WTC11 (cell line): ENCODE data around the gene ARID1A. TPM values are rescaled to one million over a fixed set of nuclear protein-coding genes. Genes with fewer than 3 reads are reported as not detected.

Experiments
- ATAC-seq: fragments of 200-7000 bp; cut with Tn5 transposase; 2 replicates; pipeline ENCODE4 v1.10.0; 2021; ENCODE audit warnings: mild to moderate bottlenecking, moderate library complexity
- CTCF ChIA-PET: fragments of 300-600 bp; sonication (Branson Sonifier 250); formaldehyde crosslinking; loops from one replicate; lab custom pipeline; 2021; ENCODE audit warnings: antibody characterized with exemption; lab: Charles Lee
- POLR2A ChIA-PET: fragments of 350-600 bp; sonication (Branson Sonifier 250); formaldehyde crosslinking; loops from one replicate; lab custom pipeline; 2021; ENCODE audit warnings: antibody characterized with exemption; lab: Charles Lee
- DNase-seq: peaks from one replicate; pipeline ENCODE4 v3.0.0; 2021; ENCODE audit warnings: low spot score
- H3K27ac Mint-ChIP-seq: 2 replicates; pipeline ENCODE4 v1.8.0; 2021; ENCODE audit warnings: mixed read lengths
- H3K27me3 Mint-ChIP-seq: 2 replicates; pipeline ENCODE4 v1.8.0; 2021; ENCODE audit warnings: low read depth, mild to moderate bottlenecking, moderate library complexity, mixed read lengths
- H3K36me3 Mint-ChIP-seq: 2 replicates; pipeline ENCODE4 v1.8.0; 2021; ENCODE audit warnings: mixed read lengths
- H3K4me1 Mint-ChIP-seq: 2 replicates; pipeline ENCODE4 v1.8.0; 2022; ENCODE audit warnings: mixed read lengths
- H3K4me3 Mint-ChIP-seq: 2 replicates; pipeline ENCODE4 v1.8.0; 2021; ENCODE audit warnings: mild to moderate bottlenecking, moderate library complexity, mixed read lengths
- H3K9me3 Mint-ChIP-seq: 2 replicates; pipeline ENCODE4 v1.8.0; 2021; ENCODE audit warnings: mixed read lengths
- ETV6 ChIP-seq: sonication (generic); formaldehyde crosslinking; IDR thresholded peaks from 2 replicates; pipeline ENCODE4 v1.8.1; 2022; ENCODE audit warnings: mild to moderate bottlenecking, missing genetic modification reagents
- IRF2 ChIP-seq: sonication (generic); formaldehyde crosslinking; IDR thresholded peaks from 2 replicates; pipeline ENCODE4 v1.8.0; 2022; ENCODE audit warnings: low read depth, missing genetic modification reagents, borderline replicate concordance
- MYBL2 ChIP-seq: sonication (generic); formaldehyde crosslinking; IDR thresholded peaks from 2 replicates; pipeline ENCODE4 v1.8.1; 2023; ENCODE audit warnings: mild to moderate bottlenecking, moderate library complexity, missing genetic modification reagents
- NR1H2 ChIP-seq: sonication (generic); formaldehyde crosslinking; IDR thresholded peaks from 2 replicates; pipeline ENCODE4 v1.9.0; 2021; ENCODE audit warnings: mild to moderate bottlenecking, moderate library complexity, missing genetic modification reagents
- NR3C1 ChIP-seq: sonication (generic); formaldehyde crosslinking; conservative IDR thresholded peaks from 2 replicates; pipeline ENCODE4 v1.8.1; 2023; ENCODE audit warnings: low read depth, mild to moderate bottlenecking, missing genetic modification reagents
- TCF7 ChIP-seq: sonication (generic); formaldehyde crosslinking; IDR thresholded peaks from 2 replicates; pipeline ENCODE4 v1.8.0; 2022; ENCODE audit warnings: mild to moderate bottlenecking, low read depth, missing genetic modification reagents, moderate library complexity
- TP53 ChIP-seq: sonication (generic); formaldehyde crosslinking; IDR thresholded peaks from 2 replicates; pipeline ENCODE4 v1.8.1; 2023; ENCODE audit warnings: mild to moderate bottlenecking, missing genetic modification reagents
- ZNF232 ChIP-seq: sonication (generic); formaldehyde crosslinking; IDR thresholded peaks from 2 replicates; pipeline ENCODE4 v1.8.0; 2022; ENCODE audit warnings: mild to moderate bottlenecking, missing genetic modification reagents
- ZNF671 ChIP-seq: fragments of 250-450 bp; sonication (Bioruptor Pico); IDR thresholded peaks from 2 replicates; pipeline ENCODE4 v1.8.0; 2021; ENCODE audit warnings: mild to moderate bottlenecking
- total RNA-seq: library from RNA; stranded (reverse); gene quantifications from 3 replicates; pipeline ENCODE4 v1.2.3, GENCODE V29; 2021
- TF ChIP-seq, protein P1 (sequence below): sonication (generic); formaldehyde crosslinking; IDR thresholded peaks from 2 replicates; pipeline ENCODE4 v1.8.0; 2022; ENCODE audit warnings: mild to moderate bottlenecking, missing genetic modification reagents
- TF ChIP-seq, protein P2 (sequence below): fragments of 250-450 bp; sonication (Bioruptor Pico); IDR thresholded peaks from 2 replicates; pipeline ENCODE4 v1.9.0; 2021; ENCODE audit warnings: mild to moderate bottlenecking
- TF ChIP-seq, protein P3 (sequence below): fragments of 250-450 bp; sonication (Bioruptor Pico); IDR thresholded peaks from 2 replicates; pipeline ENCODE4 v1.9.0; 2021; ENCODE audit warnings: mild to moderate bottlenecking
- TF ChIP-seq, protein P4 (sequence below): sonication (generic); formaldehyde crosslinking; IDR thresholded peaks from 2 replicates; pipeline ENCODE4 v1.8.1; 2023; ENCODE audit warnings: mild to moderate bottlenecking, missing genetic modification reagents, borderline replicate concordance
- TF ChIP-seq, protein P5 (sequence below): sonication (generic); formaldehyde crosslinking; IDR thresholded peaks from 2 replicates; pipeline ENCODE4 v1.8.0; 2022; ENCODE audit warnings: mild to moderate bottlenecking, missing genetic modification reagents
- TF ChIP-seq, protein P6 (sequence below): sonication (generic); formaldehyde crosslinking; IDR thresholded peaks from 2 replicates; pipeline ENCODE4 v1.8.1; 2023; ENCODE audit warnings: mild to moderate bottlenecking, missing genetic modification reagents, moderate library complexity
- TF ChIP-seq, protein P7 (sequence below): sonication (generic); formaldehyde crosslinking; IDR thresholded peaks from 2 replicates; pipeline ENCODE4 v1.8.0; 2022; ENCODE audit warnings: missing genetic modification reagents

The ARID1A gene
- total RNA-seq, 1 experiment from 2014 or later = 98.0 TPM

DNA sequence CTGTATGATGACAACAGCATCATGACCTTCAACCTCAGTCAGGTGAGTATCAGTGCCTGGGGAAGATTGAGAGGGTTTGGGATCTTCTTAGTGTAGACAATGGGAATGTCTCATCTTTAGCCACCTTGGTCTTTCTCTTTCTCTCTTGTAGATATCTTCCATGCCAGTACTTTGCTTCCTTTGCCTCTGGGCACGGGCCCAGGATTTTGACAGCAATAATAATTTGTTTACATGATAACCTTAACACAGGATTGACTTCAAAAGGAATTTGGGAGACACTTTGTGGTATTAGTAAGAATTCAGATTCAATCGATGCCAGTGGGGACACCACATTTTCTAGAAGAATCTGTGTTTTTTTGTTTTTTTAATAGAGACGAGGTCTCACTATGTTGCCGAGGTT is 79.9 kb downstream of the ARID1A start:
- H3K4me3 Mint-ChIP-seq = no peak overlapping the region
- no peaks in the 10 kb centered on the region for H3K27me3 Mint-ChIP-seq
- H3K36me3 Mint-ChIP-seq = peaks cover 92% of the 10 kb centered on the region

DNA sequence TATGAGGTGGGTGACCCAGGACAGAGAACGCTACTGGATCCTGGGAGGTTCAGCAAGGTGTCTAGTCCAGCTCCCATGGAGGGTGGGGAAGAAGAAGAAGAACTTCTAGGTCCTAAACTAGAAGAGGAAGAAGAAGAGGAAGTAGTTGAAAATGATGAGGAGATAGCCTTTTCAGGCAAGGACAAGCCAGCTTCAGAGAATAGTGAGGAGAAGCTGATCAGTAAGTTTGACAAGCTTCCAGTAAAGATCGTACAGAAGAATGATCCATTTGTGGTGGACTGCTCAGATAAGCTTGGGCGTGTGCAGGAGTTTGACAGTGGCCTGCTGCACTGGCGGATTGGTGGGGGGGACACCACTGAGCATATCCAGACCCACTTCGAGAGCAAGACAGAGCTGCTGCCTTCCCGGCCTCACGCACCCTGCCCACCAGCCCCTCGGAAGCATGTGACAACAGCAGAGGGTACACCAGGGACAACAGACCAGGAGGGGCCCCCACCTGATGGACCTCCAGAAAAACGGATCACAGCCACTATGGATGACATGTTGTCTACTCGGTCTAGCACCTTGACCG is 83.4 kb downstream of the ARID1A start:
- Mint-ChIP-seq H3K27me3 (no peaks in the 10 kb centered on the region), H3K4me3 (no peak overlapping the region), H3K4me1 (peaks cover 18% of the 10 kb centered on the region), H3K9me3 (no peaks in the 10 kb centered on the region), H3K36me3 (peaks cover 70% of the 10 kb centered on the region), H3K27ac (no peak overlapping the region)
- DNase-seq (no peak), ATAC-seq (no peak)
- CTCF ChIA-PET = interaction anchor here (2.6 kb wide), 1 partner anchor 10 kb away, joined by 11 read pairs; no protein-coding TSS in a partner anchor
- POLR2A ChIA-PET = no interaction called here
- TF ChIP-seq TCF7 (CRISPR knock-in tag) = no peak
- no peak for TF ChIP-seq NR1H2
- no peak for TF ChIP-seq ZNF671 (CRISPR knock-in tag)
- TF ChIP-seq NR3C1 (CRISPR knock-in tag) = no peak
- no peak for TF ChIP-seq TP53 (CRISPR knock-in tag)
- TF ChIP-seq, protein P1, sequence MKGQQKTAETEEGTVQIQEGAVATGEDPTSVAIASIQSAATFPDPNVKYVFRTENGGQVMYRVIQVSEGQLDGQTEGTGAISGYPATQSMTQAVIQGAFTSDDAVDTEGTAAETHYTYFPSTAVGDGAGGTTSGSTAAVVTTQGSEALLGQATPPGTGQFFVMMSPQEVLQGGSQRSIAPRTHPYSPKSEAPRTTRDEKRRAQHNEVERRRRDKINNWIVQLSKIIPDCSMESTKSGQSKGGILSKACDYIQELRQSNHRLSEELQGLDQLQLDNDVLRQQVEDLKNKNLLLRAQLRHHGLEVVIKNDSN (CRISPR knock-in tag) = no peak
- no peak for TF ChIP-seq IRF2 (CRISPR knock-in tag)
- TF ChIP-seq ZNF232 (CRISPR knock-in tag) = no peak
- TF ChIP-seq, protein P2, sequence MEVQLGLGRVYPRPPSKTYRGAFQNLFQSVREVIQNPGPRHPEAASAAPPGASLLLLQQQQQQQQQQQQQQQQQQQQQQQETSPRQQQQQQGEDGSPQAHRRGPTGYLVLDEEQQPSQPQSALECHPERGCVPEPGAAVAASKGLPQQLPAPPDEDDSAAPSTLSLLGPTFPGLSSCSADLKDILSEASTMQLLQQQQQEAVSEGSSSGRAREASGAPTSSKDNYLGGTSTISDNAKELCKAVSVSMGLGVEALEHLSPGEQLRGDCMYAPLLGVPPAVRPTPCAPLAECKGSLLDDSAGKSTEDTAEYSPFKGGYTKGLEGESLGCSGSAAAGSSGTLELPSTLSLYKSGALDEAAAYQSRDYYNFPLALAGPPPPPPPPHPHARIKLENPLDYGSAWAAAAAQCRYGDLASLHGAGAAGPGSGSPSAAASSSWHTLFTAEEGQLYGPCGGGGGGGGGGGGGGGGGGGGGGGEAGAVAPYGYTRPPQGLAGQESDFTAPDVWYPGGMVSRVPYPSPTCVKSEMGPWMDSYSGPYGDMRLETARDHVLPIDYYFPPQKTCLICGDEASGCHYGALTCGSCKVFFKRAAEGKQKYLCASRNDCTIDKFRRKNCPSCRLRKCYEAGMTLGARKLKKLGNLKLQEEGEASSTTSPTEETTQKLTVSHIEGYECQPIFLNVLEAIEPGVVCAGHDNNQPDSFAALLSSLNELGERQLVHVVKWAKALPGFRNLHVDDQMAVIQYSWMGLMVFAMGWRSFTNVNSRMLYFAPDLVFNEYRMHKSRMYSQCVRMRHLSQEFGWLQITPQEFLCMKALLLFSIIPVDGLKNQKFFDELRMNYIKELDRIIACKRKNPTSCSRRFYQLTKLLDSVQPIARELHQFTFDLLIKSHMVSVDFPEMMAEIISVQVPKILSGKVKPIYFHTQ (CRISPR knock-in tag) = no peak
- TF ChIP-seq, protein P3, sequence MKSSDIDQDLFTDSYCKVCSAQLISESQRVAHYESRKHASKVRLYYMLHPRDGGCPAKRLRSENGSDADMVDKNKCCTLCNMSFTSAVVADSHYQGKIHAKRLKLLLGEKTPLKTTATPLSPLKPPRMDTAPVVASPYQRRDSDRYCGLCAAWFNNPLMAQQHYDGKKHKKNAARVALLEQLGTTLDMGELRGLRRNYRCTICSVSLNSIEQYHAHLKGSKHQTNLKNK (CRISPR knock-in tag) = no peak
- TF ChIP-seq, protein P4, sequence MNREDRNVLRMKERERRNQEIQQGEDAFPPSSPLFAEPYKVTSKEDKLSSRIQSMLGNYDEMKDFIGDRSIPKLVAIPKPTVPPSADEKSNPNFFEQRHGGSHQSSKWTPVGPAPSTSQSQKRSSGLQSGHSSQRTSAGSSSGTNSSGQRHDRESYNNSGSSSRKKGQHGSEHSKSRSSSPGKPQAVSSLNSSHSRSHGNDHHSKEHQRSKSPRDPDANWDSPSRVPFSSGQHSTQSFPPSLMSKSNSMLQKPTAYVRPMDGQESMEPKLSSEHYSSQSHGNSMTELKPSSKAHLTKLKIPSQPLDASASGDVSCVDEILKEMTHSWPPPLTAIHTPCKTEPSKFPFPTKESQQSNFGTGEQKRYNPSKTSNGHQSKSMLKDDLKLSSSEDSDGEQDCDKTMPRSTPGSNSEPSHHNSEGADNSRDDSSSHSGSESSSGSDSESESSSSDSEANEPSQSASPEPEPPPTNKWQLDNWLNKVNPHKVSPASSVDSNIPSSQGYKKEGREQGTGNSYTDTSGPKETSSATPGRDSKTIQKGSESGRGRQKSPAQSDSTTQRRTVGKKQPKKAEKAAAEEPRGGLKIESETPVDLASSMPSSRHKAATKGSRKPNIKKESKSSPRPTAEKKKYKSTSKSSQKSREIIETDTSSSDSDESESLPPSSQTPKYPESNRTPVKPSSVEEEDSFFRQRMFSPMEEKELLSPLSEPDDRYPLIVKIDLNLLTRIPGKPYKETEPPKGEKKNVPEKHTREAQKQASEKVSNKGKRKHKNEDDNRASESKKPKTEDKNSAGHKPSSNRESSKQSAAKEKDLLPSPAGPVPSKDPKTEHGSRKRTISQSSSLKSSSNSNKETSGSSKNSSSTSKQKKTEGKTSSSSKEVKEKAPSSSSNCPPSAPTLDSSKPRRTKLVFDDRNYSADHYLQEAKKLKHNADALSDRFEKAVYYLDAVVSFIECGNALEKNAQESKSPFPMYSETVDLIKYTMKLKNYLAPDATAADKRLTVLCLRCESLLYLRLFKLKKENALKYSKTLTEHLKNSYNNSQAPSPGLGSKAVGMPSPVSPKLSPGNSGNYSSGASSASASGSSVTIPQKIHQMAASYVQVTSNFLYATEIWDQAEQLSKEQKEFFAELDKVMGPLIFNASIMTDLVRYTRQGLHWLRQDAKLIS = no peak

More for the DNA sequence above, 79.9 kb downstream of the ARID1A start:
- ChIA-PET POLR2A (no interaction called here), CTCF (no interaction called here)
- TF ChIP-seq, protein P5, sequence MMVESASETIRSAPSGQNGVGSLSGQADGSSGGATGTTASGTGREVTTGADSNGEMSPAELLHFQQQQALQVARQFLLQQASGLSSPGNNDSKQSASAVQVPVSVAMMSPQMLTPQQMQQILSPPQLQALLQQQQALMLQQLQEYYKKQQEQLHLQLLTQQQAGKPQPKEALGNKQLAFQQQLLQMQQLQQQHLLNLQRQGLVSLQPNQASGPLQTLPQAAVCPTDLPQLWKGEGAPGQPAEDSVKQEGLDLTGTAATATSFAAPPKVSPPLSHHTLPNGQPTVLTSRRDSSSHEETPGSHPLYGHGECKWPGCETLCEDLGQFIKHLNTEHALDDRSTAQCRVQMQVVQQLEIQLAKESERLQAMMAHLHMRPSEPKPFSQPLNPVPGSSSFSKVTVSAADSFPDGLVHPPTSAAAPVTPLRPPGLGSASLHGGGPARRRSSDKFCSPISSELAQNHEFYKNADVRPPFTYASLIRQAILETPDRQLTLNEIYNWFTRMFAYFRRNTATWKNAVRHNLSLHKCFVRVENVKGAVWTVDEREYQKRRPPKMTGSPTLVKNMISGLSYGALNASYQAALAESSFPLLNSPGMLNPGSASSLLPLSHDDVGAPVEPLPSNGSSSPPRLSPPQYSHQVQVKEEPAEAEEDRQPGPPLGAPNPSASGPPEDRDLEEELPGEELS (CRISPR knock-in tag) = no peak
- TF ChIP-seq, protein P6, sequence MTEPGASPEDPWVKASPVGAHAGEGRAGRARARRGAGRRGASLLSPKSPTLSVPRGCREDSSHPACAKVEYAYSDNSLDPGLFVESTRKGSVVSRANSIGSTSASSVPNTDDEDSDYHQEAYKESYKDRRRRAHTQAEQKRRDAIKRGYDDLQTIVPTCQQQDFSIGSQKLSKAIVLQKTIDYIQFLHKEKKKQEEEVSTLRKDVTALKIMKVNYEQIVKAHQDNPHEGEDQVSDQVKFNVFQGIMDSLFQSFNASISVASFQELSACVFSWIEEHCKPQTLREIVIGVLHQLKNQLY = no peak
- no peak for TF ChIP-seq MYBL2 (CRISPR knock-in tag)
- no peak for TF ChIP-seq ETV6 (CRISPR knock-in tag)
- TF ChIP-seq, protein P7, sequence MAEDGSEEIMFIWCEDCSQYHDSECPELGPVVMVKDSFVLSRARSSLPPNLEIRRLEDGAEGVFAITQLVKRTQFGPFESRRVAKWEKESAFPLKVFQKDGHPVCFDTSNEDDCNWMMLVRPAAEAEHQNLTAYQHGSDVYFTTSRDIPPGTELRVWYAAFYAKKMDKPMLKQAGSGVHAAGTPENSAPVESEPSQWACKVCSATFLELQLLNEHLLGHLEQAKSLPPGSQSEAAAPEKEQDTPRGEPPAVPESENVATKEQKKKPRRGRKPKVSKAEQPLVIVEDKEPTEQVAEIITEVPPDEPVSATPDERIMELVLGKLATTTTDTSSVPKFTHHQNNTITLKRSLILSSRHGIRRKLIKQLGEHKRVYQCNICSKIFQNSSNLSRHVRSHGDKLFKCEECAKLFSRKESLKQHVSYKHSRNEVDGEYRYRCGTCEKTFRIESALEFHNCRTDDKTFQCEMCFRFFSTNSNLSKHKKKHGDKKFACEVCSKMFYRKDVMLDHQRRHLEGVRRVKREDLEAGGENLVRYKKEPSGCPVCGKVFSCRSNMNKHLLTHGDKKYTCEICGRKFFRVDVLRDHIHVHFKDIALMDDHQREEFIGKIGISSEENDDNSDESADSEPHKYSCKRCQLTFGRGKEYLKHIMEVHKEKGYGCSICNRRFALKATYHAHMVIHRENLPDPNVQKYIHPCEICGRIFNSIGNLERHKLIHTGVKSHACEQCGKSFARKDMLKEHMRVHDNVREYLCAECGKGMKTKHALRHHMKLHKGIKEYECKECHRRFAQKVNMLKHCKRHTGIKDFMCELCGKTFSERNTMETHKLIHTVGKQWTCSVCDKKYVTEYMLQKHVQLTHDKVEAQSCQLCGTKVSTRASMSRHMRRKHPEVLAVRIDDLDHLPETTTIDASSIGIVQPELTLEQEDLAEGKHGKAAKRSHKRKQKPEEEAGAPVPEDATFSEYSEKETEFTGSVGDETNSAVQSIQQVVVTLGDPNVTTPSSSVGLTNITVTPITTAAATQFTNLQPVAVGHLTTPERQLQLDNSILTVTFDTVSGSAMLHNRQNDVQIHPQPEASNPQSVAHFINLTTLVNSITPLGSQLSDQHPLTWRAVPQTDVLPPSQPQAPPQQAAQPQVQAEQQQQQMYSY (CRISPR knock-in tag) = no peak
- Mint-ChIP-seq H3K9me3 (no peaks in the 10 kb centered on the region), H3K4me1 (no peaks in the 10 kb centered on the region), H3K27ac (no peak overlapping the region)
- DNase-seq (no peak), ATAC-seq (no peak)
